Measurements from ENCODE around the gene LPGAT1.

The LPGAT1 gene

GRCh38 chr1:211842518-211842917 is 12.0 kb upstream of the LPGAT1 start:
- H3K4me3 ChIP-seq (ENCODE audit: control insufficient read depth, low read depth, low read length), result no peak overlapping the region
- TF ChIP-seq CTCF (IDR thresholded peaks at IDR 0.05; ENCODE audit: control insufficient read depth, insufficient read depth, low read depth, low read length, missing control alignments), result no peak
- DNase-seq (ENCODE audit: low read depth), result no peak

- DNase-seq (ENCODE audit: low read depth), result no peak
- no peak for TF ChIP-seq CTCF (IDR thresholded peaks at IDR 0.05; ENCODE audit: control insufficient read depth, insufficient read depth, low read depth, low read length, missing control alignments)
- H3K4me3 ChIP-seq (ENCODE audit: control insufficient read depth, low read depth, low read length), result no peak overlapping the region
Observed at GRCh38 chr1:211839106-211839505, 8.5 kb upstream of the LPGAT1 start.

- TF ChIP-seq CTCF (IDR thresholded peaks at IDR 0.05; ENCODE audit: control insufficient read depth, insufficient read depth, low read depth, low read length, missing control alignments), result no peak
- H3K4me3 ChIP-seq (ENCODE audit: control insufficient read depth, low read depth, low read length), result no peak overlapping the region
- DNase-seq (ENCODE audit: low read depth), result no peak
Observed at GRCh38 chr1:211833174-211833820, 2.7 kb upstream of the LPGAT1 start.

- no peak overlapping the region for H3K4me3 ChIP-seq (ENCODE audit: control insufficient read depth, low read depth, low read length)
- no peak for TF ChIP-seq CTCF (IDR thresholded peaks at IDR 0.05; ENCODE audit: control insufficient read depth, insufficient read depth, low read depth, low read length, missing control alignments)
- DNase-seq (ENCODE audit: low read depth), result no peak
Observed at GRCh38 chr1:211832661-211833060, 2.1 kb upstream of the LPGAT1 start.

GRCh38 chr1:211831558-211832323 is 1.2 kb upstream of the LPGAT1 start:
- H3K4me3 ChIP-seq (ENCODE audit: control insufficient read depth, low read depth, low read length), result no peak overlapping the region
- no peak for TF ChIP-seq CTCF (IDR thresholded peaks at IDR 0.05; ENCODE audit: control insufficient read depth, insufficient read depth, low read depth, low read length, missing control alignments)
- no peak for DNase-seq (ENCODE audit: low read depth)

- no peak for TF ChIP-seq CTCF (IDR thresholded peaks at IDR 0.05; ENCODE audit: control insufficient read depth, insufficient read depth, low read depth, low read length, missing control alignments)
- peak overlapping the region; percentile 75 for H3K4me3 ChIP-seq (ENCODE audit: control insufficient read depth, low read depth, low read length)
- no peak for DNase-seq (ENCODE audit: low read depth)
Observed at GRCh38 chr1:211830055-211830327, 572 bp downstream of the LPGAT1 start.
